Smooth muscle cell (in vitro differentiated cells): ENCODE measurements around the gene NUP205. TPM values are rescaled to one million over a fixed set of nuclear protein-coding genes. Genes with fewer than 3 reads are reported as not detected.

Experiments used
- DNase-seq: peaks from one replicate; lab custom pipeline; 2025; ENCODE audit not compliant: unreplicated experiment; lab: John Stamatoyannopoulos, UW
- H2AFZ ChIP-seq: fragments of 200-600 bp; sonication (generic); 2 replicates; pipeline ENCODE4 v1.6.0; 2016; ENCODE audit warnings: antibody characterized with exemption, low read depth, mild to moderate bottlenecking
- H3F3A ChIP-seq: fragments of 200-600 bp; sonication (generic); 2 replicates; pipeline ENCODE4 v1.6.0; 2017; ENCODE audit warnings: antibody characterized with exemption, low read depth
- H3K27ac ChIP-seq: fragments of 200-600 bp; sonication (generic); 2 replicates; pipeline ENCODE4 v1.5.1; 2016; ENCODE audit warnings: low read depth, mild to moderate bottlenecking
- H3K27me3 ChIP-seq: fragments of 200-600 bp; sonication (generic); 2 replicates; pipeline ENCODE4 v1.6.1; 2016; ENCODE audit warnings: low read depth, mild to moderate bottlenecking
- H3K36me3 ChIP-seq: fragments of 200-600 bp; sonication (generic); 2 replicates; pipeline ENCODE4 v1.5.1; 2016; ENCODE audit warnings: low read depth
- H3K4me1 ChIP-seq: fragments of 200-600 bp; sonication (generic); 2 replicates; pipeline ENCODE4 v1.5.1; 2016; ENCODE audit warnings: low read depth
- H3K4me2 ChIP-seq: fragments of 200-600 bp; sonication (generic); 2 replicates; pipeline ENCODE4 v1.6.0; 2016; ENCODE audit warnings: mild to moderate bottlenecking
- H3K4me3 ChIP-seq: fragments of 200-600 bp; sonication (generic); 2 replicates; pipeline ENCODE4 v1.5.1; 2016; ENCODE audit warnings: mild to moderate bottlenecking
- H3K79me2 ChIP-seq: fragments of 200-600 bp; sonication (generic); 2 replicates; pipeline ENCODE4 v1.6.0; 2016; ENCODE audit warnings: low read depth, mild to moderate bottlenecking
- H3K9ac ChIP-seq: fragments of 200-600 bp; sonication (generic); 2 replicates; pipeline ENCODE4 v1.6.0; 2016; ENCODE audit warnings: low read depth
- H3K9me3 ChIP-seq: fragments of 200-600 bp; sonication (generic); replicated peaks from 2 replicates; pipeline ENCODE4 v1.5.1; 2016; ENCODE audit warnings: low read depth
- H4K20me1 ChIP-seq: fragments of 200-600 bp; sonication (generic); 2 replicates; pipeline ENCODE4 v1.6.0; 2016; ENCODE audit warnings: low read depth
- CTCF ChIP-seq: fragments of 200-600 bp; sonication (generic); IDR thresholded peaks from 2 replicates; pipeline ENCODE4 v1.5.1; 2017; ENCODE audit warnings: borderline replicate concordance, mild to moderate bottlenecking, antibody characterized with exemption; ENCODE audit not compliant: insufficient read depth, poor library complexity, severe bottlenecking
- WGBS: methylation state at CpG from one replicate; pipeline ENCODE4 v1.1.7; 2016; ENCODE audit warnings: low lambda C conversion rate; 5-methylcytosine and 5-hydroxymethylcytosine counted together
- polyA plus RNA-seq: library from polyadenylated mRNA; unstranded; fragments of >200 nt; fragmentation: Nextera tagmentation; extraction: Ambion mirVana; gene quantifications from 2 replicates; pipeline ENCODE4 v1.2.1, GENCODE V29; 2016
- total RNA-seq: library from RNA; depleted of rRNA; stranded (reverse); fragments of >200 nt; gene quantifications from 2 replicates; pipeline ENCODE4 v1.2.3, GENCODE V29; 2014

The NUP205 gene
- total and polyA plus RNA-seq, 2 experiments from 2014 or later: 17.3 to 69.6 TPM

- no peaks in the 10 kb centered on the region for H3F3A ChIP-seq
- H3K9ac ChIP-seq: no peak overlapping the region
- H3K27me3 ChIP-seq: no peaks in the 10 kb centered on the region
- H4K20me1 ChIP-seq: no peaks in the 10 kb centered on the region
- no peak for DNase-seq
- no peak overlapping the region for H2AFZ ChIP-seq
- no peak overlapping the region for H3K4me3 ChIP-seq
- 82% methylated on average over 4 of the region's 4 CpGs for WGBS
- no peak for TF ChIP-seq CTCF
- H3K36me3 ChIP-seq: no peaks in the 10 kb centered on the region
- H3K9me3 ChIP-seq: no peaks in the 10 kb centered on the region
- H3K27ac ChIP-seq: no peak overlapping the region
- H3K4me1 ChIP-seq: no peaks in the 10 kb centered on the region
- H3K79me2 ChIP-seq: no peaks in the 10 kb centered on the region
- H3K4me2 ChIP-seq: no peak overlapping the region
These were observed 37.8 kb upstream of the NUP205 start for GRCh38 chr7:135519871-135520270.

- Histone ChIP-seq H3F3A (no peaks in the 10 kb centered on the region), H4K20me1 (no peaks in the 10 kb centered on the region), H3K9ac (no peak overlapping the region), H3K4me2 (no peak overlapping the region), H3K9me3 (no peaks in the 10 kb centered on the region), H3K36me3 (no peaks in the 10 kb centered on the region), H3K79me2 (no peaks in the 10 kb centered on the region), H3K4me1 (no peaks in the 10 kb centered on the region), H2AFZ (no peak overlapping the region), H3K4me3 (no peak overlapping the region), H3K27ac (no peak overlapping the region), H3K27me3 (no peaks in the 10 kb centered on the region)
- no peak for TF ChIP-seq CTCF
- DNase-seq: no peak
- 93% methylated on average over 6 of the region's 6 CpGs for WGBS
These were observed 35.2 kb upstream of the NUP205 start for GRCh38 chr7:135522509-135522908.

- no peak overlapping the region for H3K4me2 ChIP-seq
- no peaks in the 10 kb centered on the region for H3K36me3 ChIP-seq
- no peak overlapping the region for H3K27ac ChIP-seq
- TF ChIP-seq CTCF: no peak
- H3K27me3 ChIP-seq: no peaks in the 10 kb centered on the region
- H3K4me3 ChIP-seq: no peak overlapping the region
- H3F3A ChIP-seq: no peaks in the 10 kb centered on the region
- H3K79me2 ChIP-seq: no peaks in the 10 kb centered on the region
- H4K20me1 ChIP-seq: no peaks in the 10 kb centered on the region
- no peak overlapping the region for H3K9ac ChIP-seq
- DNase-seq: no peak
- WGBS: 97% methylated on average over 1 of the region's 1 CpG
- no peaks in the 10 kb centered on the region for H3K4me1 ChIP-seq
- no peak overlapping the region for H2AFZ ChIP-seq
- H3K9me3 ChIP-seq: no peaks in the 10 kb centered on the region
These were observed 34.6 kb upstream of the NUP205 start for GRCh38 chr7:135523146-135523545.

GRCh38 chr7:135525426-135525825 lies 32.3 kb upstream of the NUP205 start:
- H3F3A ChIP-seq: no peaks in the 10 kb centered on the region
- H3K4me2 ChIP-seq: no peak overlapping the region
- H3K4me1 ChIP-seq: no peaks in the 10 kb centered on the region
- no peak for TF ChIP-seq CTCF
- no peak overlapping the region for H3K9ac ChIP-seq
- WGBS: 93% methylated on average over 4 of the region's 4 CpGs
- no peaks in the 10 kb centered on the region for H3K27me3 ChIP-seq
- no peak overlapping the region for H3K4me3 ChIP-seq
- H4K20me1 ChIP-seq: no peaks in the 10 kb centered on the region
- H3K27ac ChIP-seq: no peak overlapping the region
- no peaks in the 10 kb centered on the region for H3K36me3 ChIP-seq
- no peak overlapping the region for H2AFZ ChIP-seq
- H3K79me2 ChIP-seq: no peaks in the 10 kb centered on the region
- H3K9me3 ChIP-seq: no peaks in the 10 kb centered on the region
- DNase-seq: no peak
